K562 (cell line): ENCODE results near the gene RNF224. TPM values are rescaled to one million over a fixed set of nuclear protein-coding genes. Genes with fewer than 3 reads are reported as not detected.
A peak's percentile ranks its signal among the peaks of the same experiment; 100 is the strongest.

ENCODE experiments used
- EGR1 ChIP-seq: fragments of 450-650 bp; conservative IDR thresholded peaks from 2 replicates; pipeline ENCODE4 v1.6.1; 2017; ENCODE audit warnings: mild to moderate bottlenecking
- FOXK2 ChIP-seq, 2 experiments: fragments of 450-650 bp; IDR thresholded peaks in 1 of 2; conservative IDR thresholded peaks in 1 of 2; 2 replicates each; pipeline ENCODE4 v1.6.1; 2016; ENCODE audit warnings: low read depth in 2 of 2, mild to moderate bottlenecking in 1 of 2
- HIVEP1 ChIP-seq: fragments of 250-450 bp; sonication (Bioruptor Pico); IDR thresholded peaks from 2 replicates; pipeline ENCODE4 v1.4.0; 2020; ENCODE audit warnings: mild to moderate bottlenecking
- NFXL1 ChIP-seq: fragments of 450-650 bp; formaldehyde crosslinking; IDR thresholded peaks from 2 replicates; pipeline ENCODE4 v1.4.0; 2021; ENCODE audit warnings: mild to moderate bottlenecking
- SP2 ChIP-seq: IDR thresholded peaks from 2 replicates; pipeline ENCODE4 v1.6.1; 2011; ENCODE audit warnings: mild to moderate bottlenecking, low read depth, low read length, moderate library complexity; ENCODE audit not compliant: poor library complexity, severe bottlenecking; ENCODE audit errors: extremely low read depth
- ZNF445 ChIP-seq: fragments of 250-450 bp; sonication (Bioruptor Pico); IDR thresholded peaks from 2 replicates; pipeline ENCODE4 v1.4.0; 2020; ENCODE audit warnings: low read depth, mild to moderate bottlenecking, moderate library complexity
- polyA plus RNA-seq, 8 experiments: library from polyadenylated mRNA; depleted of rRNA in 4 of 8; stranded (reverse) in 5 of 8; unstranded in 3 of 8; fragments of >200 nt; fragmentation: Nextera tagmentation in 2 of 8; fragmentation: Illumina TruSeq in 1 of 8; extraction: Ambion mirVana in 2 of 8; extraction: Trizol in 1 of 8; gene quantifications; 2 replicates each; pipeline versions ENCODE4 v1.2.1 to v1.2.3, GENCODE V29; 2011 to 2014; ENCODE audit warnings: inconsistent platforms in 1 of 8, missing spikeins in 1 of 8
- total RNA-seq, 7 experiments: library from RNA; depleted of rRNA in 6 of 7; stranded (reverse); fragments of >200 nt in 6 of 7; fragmentation: Illumina TruSeq in 2 of 7; extraction: Trizol in 2 of 7; gene quantifications; 2 replicates each; pipeline versions ENCODE4 v1.2.1 to v1.2.3, GENCODE V29; 2011 to 2021; ENCODE audit warnings: low replicate concordance in 1 of 7
- TF ChIP-seq, protein P1 (sequence below): fragments of 450-650 bp; IDR thresholded peaks from 2 replicates; pipeline ENCODE4 v1.7.1; 2018; ENCODE audit warnings: mild to moderate bottlenecking, low read depth; ENCODE audit not compliant: partially characterized antibody
- TF ChIP-seq, protein P2 (sequence below): fragments of 450-650 bp; IDR thresholded peaks from 2 replicates; pipeline ENCODE4 v1.6.1; 2016; ENCODE audit warnings: mild to moderate bottlenecking, moderate library complexity
- TF ChIP-seq, protein P3 (sequence below): fragments of 450-650 bp; IDR thresholded peaks from 2 replicates; pipeline ENCODE4 v1.6.1; 2016; ENCODE audit warnings: antibody characterized with exemption
- TF ChIP-seq, protein P4 (sequence below): fragments of 250-450 bp; sonication (Bioruptor Pico); IDR thresholded peaks from 2 replicates; pipeline ENCODE4 v1.8.0; 2022; ENCODE audit warnings: inconsistent platforms, mild to moderate bottlenecking, moderate library complexity, borderline replicate concordance

RNF224 gene
- total and polyA plus RNA-seq, 9 of the 15 experiments (the other 6 are each of a cell fraction or from before 2014, with no cell fraction given) = not detected

DNA sequence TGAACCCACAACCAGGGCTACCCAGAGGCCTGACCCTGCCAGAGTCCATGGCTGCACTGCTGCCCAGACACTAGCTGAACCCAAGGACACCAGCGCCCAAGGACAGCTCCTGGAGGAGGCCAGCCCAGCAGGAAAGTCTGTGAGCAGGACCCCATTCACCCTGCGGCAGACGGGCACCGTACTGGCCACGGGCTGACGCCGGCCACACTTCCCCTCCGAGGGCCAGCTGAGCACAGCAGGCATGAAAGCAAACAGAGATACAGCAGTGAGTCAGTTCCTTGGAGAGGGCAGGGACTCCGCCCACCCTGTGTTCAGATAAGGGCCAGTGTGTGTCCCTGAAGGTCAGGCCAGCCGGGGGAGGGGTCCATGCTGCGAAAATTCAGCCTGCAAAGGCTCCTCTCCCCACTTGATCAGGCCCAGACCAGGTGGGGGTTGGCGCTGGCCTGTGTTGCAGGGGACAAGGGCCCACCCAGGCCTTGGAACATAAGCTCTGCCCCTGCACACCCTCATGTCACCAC, 8.5 kb upstream of the RNF224 start (continued):
- TF ChIP-seq, protein P1, sequence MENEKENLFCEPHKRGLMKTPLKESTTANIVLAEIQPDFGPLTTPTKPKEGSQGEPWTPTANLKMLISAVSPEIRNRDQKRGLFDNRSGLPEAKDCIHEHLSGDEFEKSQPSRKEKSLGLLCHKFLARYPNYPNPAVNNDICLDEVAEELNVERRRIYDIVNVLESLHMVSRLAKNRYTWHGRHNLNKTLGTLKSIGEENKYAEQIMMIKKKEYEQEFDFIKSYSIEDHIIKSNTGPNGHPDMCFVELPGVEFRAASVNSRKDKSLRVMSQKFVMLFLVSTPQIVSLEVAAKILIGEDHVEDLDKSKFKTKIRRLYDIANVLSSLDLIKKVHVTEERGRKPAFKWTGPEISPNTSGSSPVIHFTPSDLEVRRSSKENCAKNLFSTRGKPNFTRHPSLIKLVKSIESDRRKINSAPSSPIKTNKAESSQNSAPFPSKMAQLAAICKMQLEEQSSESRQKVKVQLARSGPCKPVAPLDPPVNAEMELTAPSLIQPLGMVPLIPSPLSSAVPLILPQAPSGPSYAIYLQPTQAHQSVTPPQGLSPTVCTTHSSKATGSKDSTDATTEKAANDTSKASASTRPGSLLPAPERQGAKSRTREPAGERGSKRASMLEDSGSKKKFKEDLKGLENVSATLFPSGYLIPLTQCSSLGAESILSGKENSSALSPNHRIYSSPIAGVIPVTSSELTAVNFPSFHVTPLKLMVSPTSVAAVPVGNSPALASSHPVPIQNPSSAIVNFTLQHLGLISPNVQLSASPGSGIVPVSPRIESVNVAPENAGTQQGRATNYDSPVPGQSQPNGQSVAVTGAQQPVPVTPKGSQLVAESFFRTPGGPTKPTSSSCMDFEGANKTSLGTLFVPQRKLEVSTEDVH = no peak
- no peak for TF ChIP-seq NFXL1 (CRISPR knock-in tag)
- no peak for TF ChIP-seq SP2
- peak; percentile 26; the same call in 1 of the 2 replicates for TF ChIP-seq ZNF445 (CRISPR knock-in tag)
- TF ChIP-seq EGR1 = peak; percentile 86
- TF ChIP-seq HIVEP1 (CRISPR knock-in tag) = 0 out of 2 replicates have a peak, but pooled peaks have one; percentile 73
- TF ChIP-seq, protein P2, sequence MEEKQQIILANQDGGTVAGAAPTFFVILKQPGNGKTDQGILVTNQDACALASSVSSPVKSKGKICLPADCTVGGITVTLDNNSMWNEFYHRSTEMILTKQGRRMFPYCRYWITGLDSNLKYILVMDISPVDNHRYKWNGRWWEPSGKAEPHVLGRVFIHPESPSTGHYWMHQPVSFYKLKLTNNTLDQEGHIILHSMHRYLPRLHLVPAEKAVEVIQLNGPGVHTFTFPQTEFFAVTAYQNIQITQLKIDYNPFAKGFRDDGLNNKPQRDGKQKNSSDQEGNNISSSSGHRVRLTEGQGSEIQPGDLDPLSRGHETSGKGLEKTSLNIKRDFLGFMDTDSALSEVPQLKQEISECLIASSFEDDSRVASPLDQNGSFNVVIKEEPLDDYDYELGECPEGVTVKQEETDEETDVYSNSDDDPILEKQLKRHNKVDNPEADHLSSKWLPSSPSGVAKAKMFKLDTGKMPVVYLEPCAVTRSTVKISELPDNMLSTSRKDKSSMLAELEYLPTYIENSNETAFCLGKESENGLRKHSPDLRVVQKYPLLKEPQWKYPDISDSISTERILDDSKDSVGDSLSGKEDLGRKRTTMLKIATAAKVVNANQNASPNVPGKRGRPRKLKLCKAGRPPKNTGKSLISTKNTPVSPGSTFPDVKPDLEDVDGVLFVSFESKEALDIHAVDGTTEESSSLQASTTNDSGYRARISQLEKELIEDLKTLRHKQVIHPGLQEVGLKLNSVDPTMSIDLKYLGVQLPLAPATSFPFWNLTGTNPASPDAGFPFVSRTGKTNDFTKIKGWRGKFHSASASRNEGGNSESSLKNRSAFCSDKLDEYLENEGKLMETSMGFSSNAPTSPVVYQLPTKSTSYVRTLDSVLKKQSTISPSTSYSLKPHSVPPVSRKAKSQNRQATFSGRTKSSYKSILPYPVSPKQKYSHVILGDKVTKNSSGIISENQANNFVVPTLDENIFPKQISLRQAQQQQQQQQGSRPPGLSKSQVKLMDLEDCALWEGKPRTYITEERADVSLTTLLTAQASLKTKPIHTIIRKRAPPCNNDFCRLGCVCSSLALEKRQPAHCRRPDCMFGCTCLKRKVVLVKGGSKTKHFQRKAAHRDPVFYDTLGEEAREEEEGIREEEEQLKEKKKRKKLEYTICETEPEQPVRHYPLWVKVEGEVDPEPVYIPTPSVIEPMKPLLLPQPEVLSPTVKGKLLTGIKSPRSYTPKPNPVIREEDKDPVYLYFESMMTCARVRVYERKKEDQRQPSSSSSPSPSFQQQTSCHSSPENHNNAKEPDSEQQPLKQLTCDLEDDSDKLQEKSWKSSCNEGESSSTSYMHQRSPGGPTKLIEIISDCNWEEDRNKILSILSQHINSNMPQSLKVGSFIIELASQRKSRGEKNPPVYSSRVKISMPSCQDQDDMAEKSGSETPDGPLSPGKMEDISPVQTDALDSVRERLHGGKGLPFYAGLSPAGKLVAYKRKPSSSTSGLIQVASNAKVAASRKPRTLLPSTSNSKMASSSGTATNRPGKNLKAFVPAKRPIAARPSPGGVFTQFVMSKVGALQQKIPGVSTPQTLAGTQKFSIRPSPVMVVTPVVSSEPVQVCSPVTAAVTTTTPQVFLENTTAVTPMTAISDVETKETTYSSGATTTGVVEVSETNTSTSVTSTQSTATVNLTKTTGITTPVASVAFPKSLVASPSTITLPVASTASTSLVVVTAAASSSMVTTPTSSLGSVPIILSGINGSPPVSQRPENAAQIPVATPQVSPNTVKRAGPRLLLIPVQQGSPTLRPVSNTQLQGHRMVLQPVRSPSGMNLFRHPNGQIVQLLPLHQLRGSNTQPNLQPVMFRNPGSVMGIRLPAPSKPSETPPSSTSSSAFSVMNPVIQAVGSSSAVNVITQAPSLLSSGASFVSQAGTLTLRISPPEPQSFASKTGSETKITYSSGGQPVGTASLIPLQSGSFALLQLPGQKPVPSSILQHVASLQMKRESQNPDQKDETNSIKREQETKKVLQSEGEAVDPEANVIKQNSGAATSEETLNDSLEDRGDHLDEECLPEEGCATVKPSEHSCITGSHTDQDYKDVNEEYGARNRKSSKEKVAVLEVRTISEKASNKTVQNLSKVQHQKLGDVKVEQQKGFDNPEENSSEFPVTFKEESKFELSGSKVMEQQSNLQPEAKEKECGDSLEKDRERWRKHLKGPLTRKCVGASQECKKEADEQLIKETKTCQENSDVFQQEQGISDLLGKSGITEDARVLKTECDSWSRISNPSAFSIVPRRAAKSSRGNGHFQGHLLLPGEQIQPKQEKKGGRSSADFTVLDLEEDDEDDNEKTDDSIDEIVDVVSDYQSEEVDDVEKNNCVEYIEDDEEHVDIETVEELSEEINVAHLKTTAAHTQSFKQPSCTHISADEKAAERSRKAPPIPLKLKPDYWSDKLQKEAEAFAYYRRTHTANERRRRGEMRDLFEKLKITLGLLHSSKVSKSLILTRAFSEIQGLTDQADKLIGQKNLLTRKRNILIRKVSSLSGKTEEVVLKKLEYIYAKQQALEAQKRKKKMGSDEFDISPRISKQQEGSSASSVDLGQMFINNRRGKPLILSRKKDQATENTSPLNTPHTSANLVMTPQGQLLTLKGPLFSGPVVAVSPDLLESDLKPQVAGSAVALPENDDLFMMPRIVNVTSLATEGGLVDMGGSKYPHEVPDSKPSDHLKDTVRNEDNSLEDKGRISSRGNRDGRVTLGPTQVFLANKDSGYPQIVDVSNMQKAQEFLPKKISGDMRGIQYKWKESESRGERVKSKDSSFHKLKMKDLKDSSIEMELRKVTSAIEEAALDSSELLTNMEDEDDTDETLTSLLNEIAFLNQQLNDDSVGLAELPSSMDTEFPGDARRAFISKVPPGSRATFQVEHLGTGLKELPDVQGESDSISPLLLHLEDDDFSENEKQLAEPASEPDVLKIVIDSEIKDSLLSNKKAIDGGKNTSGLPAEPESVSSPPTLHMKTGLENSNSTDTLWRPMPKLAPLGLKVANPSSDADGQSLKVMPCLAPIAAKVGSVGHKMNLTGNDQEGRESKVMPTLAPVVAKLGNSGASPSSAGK = no peak; the same call in 1 of the 2 replicates
- TF ChIP-seq, protein P3, sequence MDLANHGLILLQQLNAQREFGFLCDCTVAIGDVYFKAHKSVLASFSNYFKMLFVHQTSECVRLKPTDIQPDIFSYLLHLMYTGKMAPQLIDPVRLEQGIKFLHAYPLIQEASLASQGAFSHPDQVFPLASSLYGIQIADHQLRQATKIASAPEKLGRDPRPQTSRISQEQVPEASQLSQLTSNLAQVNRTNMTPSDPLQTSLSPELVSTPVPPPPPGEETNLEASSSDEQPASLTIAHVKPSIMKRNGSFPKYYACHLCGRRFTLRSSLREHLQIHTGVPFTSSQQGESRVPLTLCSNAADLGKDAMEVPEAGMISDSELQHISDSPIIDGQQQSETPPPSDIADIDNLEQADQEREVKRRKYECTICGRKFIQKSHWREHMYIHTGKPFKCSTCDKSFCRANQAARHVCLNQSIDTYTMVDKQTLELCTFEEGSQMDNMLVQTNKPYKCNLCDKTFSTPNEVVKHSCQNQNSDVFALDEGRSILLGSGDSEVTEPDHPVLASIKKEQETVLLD = peak; percentile 82
- TF ChIP-seq, protein P4, sequence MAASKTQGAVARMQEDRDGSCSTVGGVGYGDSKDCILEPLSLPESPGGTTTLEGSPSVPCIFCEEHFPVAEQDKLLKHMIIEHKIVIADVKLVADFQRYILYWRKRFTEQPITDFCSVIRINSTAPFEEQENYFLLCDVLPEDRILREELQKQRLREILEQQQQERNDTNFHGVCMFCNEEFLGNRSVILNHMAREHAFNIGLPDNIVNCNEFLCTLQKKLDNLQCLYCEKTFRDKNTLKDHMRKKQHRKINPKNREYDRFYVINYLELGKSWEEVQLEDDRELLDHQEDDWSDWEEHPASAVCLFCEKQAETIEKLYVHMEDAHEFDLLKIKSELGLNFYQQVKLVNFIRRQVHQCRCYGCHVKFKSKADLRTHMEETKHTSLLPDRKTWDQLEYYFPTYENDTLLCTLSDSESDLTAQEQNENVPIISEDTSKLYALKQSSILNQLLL (CRISPR knock-in tag) = no peak
- peak; percentile 48 to 59; a peak in 3 of 4 replicates for TF ChIP-seq FOXK2 (conservative IDR thresholded peaks at IDR 0.05 in 1 of 2, IDR thresholded peaks at IDR 0.05 in 1 of 2; ENCODE audit: low read depth in 2 of 2)
